Inflammatory macrophage (primary cell): ENCODE measurements around the gene CALR.
A peak's percentile ranks its signal among the peaks of the same experiment; 100 is the strongest.

Experiments
- DNase-seq, 2 donors: peaks; one replicate each; pipeline ENCODE4 v3.0.0-alpha.2; 2020 to 2022

The CALR gene

DNA sequence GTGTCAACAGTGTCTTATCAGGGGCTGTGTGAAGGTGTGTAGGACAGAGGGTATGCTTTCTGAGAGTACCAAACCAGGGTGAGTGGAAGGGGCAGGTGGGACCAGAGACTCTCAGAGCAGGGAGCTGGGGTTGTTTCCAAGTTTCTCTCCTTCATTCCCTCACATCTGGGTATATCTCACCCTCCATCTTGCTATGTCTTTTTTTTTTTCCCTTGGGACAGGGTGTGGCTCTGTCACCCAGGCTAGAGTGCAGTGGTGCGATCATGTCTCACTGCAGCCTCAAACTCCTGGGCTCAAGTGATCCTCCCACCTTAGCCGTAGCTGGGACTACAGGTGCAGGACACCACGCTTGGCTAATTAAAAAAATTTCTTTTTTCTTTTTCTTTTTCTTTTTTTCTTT lies 41.6 kb downstream of the CALR start:
- no peak for DNase-seq

DNA sequence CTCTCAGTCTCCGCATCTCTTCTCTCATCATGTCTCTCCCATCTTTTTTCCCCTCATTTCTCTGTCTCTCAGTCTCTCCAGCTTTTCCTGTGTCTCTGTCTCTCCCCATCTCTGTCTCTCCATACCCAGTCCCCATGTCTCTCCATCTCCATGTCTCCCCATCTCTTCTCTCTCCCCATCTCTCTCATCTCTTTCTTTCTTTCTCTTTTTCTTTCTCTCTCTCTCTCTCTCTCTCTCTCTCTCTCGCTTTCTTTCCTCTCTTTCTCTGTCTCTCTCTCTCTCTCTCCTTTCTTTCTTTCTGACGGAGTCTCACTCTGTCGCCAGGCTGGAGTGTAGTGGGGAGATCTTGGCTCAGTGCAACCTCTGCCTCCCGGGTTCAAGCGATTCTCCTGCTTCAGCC lies 44.2 kb downstream of the CALR start:
- DNase-seq = no peak

DNA sequence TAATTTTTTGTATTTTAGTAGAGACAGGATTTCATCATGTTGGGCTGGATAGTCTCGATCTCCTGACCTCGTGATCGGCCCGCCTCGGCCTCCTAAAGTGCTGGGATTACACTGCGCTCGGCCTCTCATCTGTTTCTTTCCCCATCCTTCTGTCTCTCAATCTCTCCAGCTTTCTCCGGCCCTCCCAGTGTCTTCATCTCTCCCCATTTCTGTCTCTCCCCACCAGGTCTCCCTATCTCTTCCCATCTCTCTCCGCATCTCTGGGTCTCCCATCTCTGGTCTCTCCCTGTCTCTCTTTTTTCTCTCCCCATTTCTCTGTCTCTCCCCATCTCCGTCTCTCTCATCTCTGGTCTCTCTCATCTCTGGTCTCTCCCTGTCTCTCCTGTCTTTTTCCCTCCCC lies 44.7 kb downstream of the CALR start:
- no peak for DNase-seq

DNA sequence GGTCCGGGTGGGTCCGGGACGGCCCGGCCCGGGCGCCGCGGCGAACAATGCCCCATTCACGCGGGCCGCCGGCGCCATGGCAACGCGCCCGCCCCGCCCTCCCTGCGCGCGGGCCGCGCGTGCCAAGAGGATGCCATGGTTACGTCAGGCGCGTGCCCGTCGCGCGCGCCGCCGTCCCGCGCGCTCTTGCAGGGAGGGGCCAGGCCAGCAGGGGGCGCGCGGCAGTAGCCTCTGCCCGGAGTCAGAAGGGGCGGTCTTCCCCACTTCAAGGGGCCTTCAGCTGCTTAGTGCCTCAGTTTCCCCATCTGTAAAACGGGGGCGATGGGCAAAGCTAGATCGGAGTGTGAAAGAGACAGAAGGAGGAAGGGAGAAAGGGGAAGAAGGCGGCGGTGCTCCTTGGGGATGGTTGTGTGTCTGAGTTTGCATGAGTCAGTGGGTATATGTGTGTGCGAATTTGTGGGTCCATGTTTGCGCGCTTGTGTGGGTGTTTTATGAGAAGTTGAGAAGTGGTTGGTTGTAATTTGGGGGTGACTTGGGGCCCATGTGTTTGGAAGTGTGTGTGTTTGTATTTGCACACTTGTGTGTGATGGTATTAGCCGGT lies 45.2 kb downstream of the CALR start:
- DNase-seq = peak; percentile 70 to 72

DNA sequence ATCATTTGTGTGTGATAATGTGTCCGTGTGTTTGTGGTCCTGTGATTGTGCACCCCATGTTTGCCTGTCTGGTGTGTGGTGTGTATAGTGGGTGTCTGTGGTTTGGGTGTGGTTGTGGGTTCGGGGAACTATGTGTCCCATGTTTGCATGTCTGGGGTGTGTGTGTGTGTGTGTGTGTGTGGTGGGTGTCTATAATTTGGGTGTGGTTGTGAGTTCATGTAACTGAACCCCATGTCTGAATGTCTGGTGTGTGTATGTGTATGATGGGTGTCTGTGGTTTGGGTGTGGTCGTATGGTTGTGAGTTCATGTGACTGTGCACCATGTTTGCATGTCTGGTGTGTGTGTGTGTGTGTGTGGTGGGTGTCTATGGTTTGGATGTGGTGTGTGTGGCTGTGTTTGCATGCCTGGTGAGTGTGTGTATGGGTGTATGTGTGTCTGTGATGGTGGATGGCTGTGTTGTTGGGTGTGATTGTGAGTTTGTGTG lies 45.8 kb downstream of the CALR start:
- no peak for DNase-seq

DNA sequence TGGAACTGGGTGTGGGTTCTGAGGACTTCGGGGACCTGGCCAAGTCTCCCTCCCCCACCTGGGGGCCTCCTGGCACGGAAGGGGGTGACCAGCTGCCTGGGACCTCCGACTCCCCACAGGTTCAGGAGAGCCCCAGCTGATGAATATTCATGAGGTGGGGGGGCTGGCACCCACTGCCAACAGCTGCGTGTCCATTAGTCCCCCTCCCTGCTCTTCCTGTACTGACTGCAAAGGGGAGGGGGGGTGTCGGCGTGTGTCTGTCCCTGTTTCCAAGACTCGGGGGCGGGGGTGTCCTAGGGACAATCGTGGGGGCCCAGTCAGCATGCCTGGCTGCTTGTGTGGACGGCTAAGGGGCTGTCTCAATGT lies 46.3 kb downstream of the CALR start:
- no peak for DNase-seq

DNA sequence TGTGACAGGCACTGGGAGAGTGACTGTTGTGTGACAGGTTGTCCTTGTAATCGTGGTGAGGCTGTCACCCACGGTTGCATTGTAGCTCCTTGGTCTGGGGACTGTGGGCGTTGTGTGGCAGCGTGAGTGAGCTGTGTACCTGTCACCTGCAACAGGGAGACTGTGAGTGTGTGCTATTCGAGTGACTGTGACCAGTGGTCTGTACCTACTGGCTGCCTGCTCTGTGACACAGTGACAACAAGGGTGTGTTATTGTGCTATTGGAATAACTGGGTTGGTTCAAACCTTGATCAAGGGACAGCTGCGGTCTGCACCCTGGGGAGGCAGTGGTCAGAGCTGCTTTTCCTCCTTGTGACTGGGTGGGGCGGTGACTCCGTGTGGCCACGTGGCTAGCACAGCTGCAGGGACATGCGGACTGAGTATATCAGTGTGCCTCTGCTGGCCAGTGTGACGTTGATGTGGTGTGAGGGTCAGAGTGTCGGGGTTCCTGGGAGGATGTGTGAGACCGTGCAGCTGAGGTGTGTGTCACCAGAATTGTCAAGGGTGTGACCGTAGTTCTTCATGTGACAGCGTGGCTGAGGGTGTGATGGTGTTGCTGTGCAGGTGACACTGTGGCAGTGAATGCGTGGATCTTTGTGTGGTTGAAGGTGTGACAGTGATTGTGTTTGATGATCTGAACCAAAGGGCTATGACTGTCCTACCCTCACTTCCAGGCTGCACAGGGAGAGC lies 46.8 kb downstream of the CALR start:
- DNase-seq = peak in 1 of 2 donors; percentile 27

DNA sequence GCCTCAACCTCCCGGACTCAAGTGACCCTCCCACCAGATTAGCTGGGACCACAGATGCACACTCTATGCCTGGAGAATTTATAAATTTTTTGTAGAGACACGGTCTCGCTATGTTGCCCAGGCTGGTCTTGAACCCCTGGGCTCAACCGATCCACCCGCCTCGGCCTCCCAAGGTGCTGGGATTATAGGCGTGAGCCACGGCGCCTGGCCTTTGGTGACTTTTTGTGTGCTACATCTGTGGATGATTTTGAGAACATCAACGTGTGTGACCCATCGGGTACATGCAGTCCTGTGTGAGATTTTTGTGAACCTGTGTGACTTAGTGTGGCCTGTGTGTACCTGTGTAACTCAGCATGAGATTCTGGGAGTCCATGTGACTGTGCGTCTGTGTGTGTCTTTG lies 48.3 kb downstream of the CALR start:
- DNase-seq = no peak

DNA sequence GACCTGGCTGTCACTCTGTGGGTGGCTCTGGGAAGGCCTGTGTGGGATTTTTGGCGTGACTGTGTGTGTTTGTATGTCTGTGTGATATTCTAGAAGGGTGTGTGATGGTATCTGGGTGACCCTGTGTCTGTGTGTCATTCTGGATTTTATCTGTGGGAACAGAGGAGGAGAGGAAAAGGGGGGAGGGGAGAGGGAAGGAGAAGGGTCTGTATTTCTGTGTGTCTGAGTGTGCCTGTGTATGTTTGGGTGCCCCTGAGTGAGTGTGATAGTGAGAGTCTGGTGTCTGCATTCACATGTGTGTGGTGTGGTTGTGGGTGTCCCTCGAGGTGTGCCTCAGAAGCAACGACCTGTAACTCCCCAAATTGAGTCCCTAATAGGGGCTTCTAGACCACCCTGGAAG lies 48.8 kb downstream of the CALR start:
- no peak for DNase-seq

DNA sequence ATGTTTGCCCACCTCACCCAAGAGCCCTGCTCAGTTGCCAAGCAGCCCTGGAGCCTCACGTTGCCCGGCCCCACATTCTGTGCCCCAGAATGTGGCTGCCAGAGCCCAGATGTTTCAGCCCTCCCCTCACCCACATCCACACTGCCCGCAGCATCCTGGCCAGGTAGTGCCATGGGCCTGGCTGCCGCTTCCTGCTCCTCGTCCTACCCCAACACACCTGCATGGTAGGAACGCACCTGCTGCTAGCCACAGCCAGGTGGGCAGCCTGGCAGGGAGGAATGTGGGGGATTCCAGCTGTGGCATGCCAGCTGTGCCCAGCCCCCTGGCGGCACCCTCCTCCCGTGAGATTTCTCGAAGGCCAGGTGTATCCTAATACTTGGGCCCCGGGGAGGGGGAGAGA lies 49.4 kb downstream of the CALR start:
- DNase-seq = no peak

DNA sequence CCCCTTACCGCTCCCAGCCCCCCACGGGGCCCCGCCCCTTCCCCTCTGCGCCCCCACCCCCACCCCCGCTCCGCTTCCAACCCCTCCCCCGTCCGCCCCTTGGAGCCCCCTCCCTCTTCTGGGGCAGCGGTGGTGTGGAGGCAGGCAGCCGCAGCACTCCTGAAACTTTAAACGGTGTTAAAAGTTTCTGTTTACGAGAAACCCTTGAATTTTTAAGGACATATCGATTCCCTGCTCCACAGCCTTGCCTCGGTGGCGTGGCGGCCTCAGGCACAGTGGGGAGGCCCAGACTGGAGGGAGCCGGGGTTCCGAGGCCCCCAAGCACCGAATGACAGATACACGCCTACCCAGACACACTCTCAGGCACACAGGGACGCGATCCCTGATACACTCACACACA lies 52.0 kb downstream of the CALR start:
- no peak for DNase-seq

DNA sequence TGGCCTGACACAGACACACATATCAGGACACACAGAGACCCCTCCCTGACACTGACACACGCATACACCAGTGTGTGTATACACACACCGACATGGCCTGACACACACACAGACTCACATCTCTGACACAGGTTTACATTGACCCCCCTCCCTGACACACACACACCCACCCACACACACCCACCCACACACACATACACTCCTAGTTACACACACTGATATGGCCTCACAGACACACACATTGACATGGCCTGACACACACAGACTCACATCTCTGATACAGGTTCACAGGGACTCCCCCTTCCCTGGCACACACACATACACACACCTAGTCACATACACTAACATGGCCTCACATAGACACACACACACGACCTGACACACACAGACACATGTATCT lies 52.4 kb downstream of the CALR start:
- DNase-seq = no peak

DNA sequence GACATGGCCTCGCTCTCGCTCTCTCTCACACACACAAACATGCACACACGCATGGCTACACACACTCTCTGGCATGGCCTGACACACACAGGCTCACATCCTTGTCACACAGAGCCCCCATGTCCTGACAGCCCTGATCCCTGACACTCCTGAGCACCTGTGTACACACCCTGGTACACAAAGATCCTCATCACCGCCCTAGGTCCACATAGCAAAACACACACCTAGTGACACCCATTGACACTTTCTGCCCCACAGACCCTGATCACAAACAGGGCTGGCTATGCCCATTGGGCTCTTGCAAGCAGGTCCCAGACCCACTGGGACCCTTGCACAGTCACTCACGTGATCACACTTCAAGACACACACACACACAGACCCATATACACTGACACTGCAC lies 52.9 kb downstream of the CALR start:
- no peak for DNase-seq

DNA sequence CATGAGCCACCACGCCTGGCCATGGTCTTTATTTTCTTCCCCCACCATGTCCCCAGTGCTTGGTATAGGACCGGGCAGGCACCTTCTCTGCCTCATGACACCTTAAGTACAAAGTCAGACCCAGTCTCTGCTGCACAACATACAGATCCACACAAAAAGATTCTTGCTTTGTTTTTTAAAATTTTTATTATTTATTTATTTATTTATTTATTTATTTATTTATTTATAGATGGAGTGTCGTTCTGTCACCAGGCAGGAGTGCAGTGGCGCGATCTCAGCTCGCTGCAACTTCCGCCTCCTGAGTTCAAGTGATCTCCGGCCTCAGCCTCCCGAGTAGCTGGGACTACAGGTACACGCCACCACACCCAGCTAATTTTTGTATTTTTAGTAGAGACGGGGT lies 54.3 kb downstream of the CALR start:
- no peak for DNase-seq

DNA sequence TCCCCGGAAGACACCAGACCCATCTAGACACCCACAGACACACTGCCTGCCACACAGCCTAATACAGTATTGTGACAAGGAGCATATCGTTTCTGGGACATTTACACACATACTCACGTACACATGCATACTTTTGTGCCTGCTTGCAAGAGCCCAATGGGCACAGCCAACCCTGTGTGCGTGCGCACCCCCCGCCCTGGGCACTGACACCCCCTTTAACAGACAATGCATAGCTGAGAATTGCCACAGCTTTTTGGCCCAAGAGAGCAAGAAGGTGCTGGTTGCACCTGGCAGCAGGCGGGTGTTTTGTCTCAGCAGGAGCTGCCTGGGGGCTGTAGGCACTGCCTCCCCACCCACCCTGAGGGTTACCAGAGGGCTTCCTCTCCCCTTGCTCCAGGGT lies 55.2 kb downstream of the CALR start:
- DNase-seq = no peak
